Esophagus squamous epithelium (tissue), 4 donors: ENCODE data around the gene REEP1.

Experiments
- POLR2A ChIP-seq, 4 donors: fragments of 450-650 bp; IDR thresholded peaks; one replicate each; pipeline ENCODE4 v1.6.1; 2017; ENCODE audit warnings: antibody characterized with exemption in 4 of 4, mild to moderate bottlenecking in 4 of 4, moderate library complexity in 3 of 4
- TF ChIP-seq, protein P1 (sequence below), 6 experiments: fragments of 450-650 bp in 4 of 6; fragments of 200-600 bp in 2 of 6; sonication (generic) in 2 of 6; IDR thresholded peaks; one replicate each; pipeline ENCODE4 v1.5.1; 2016 to 2019; ENCODE audit warnings: antibody characterized with exemption in 6 of 6, mild to moderate bottlenecking in 4 of 6, moderate library complexity in 4 of 6

DNA sequence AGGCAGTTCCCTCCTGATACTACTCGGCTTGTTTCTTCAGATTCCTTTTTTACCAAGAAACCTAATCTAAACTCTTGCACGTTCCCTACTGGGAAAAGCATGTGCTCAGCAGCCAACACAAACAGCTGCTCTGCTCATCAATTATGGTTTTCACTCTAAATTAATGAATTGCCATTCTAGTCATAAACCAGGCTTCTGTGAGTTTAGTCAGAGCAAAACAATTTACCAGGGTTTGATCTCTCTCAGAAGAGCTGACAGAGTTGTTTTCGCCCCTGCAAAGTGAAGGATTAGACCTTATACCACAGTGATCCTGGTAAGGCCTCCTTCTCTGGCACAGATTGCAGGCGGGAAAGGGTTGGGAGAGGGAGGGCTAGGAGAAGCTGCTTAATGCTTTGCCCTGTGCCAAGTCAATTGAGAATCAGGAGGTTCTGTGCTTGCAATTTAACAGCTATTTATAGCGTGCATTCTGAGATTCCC lies 57.2 kb downstream of the REEP1 start:
- TF ChIP-seq, protein P1, sequence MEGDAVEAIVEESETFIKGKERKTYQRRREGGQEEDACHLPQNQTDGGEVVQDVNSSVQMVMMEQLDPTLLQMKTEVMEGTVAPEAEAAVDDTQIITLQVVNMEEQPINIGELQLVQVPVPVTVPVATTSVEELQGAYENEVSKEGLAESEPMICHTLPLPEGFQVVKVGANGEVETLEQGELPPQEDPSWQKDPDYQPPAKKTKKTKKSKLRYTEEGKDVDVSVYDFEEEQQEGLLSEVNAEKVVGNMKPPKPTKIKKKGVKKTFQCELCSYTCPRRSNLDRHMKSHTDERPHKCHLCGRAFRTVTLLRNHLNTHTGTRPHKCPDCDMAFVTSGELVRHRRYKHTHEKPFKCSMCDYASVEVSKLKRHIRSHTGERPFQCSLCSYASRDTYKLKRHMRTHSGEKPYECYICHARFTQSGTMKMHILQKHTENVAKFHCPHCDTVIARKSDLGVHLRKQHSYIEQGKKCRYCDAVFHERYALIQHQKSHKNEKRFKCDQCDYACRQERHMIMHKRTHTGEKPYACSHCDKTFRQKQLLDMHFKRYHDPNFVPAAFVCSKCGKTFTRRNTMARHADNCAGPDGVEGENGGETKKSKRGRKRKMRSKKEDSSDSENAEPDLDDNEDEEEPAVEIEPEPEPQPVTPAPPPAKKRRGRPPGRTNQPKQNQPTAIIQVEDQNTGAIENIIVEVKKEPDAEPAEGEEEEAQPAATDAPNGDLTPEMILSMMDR (IDR thresholded peaks at IDR 0.05): no peak
- TF ChIP-seq POLR2A (IDR thresholded peaks at IDR 0.05): no peak
